Activated CD4-positive, alpha-beta memory T cell treated with anti-CD3 and anti-CD28 coated beads, Interleukin-2, amount 10 ng/mL, durations not matched to agents 7 days and 5 days (primary cell): ENCODE data around the gene KCNAB2. TPM values are rescaled to one million over a fixed set of nuclear protein-coding genes. Genes with fewer than 3 reads are reported as not detected.

Experiments used
- CTCF ChIA-PET: fragments of 350-600 bp; sonication (Branson Sonifier 250); formaldehyde crosslinking; loops from one replicate; lab custom pipeline; 2021; ENCODE audit warnings: antibody characterized with exemption, inconsistent platforms; lab: Charles Lee
- POLR2A ChIA-PET: fragments of 350-600 bp; sonication (Branson Sonifier 250); formaldehyde crosslinking; loops from one replicate; lab custom pipeline; 2021; ENCODE audit warnings: antibody characterized with exemption; lab: Charles Lee
- DNase-seq: peaks from one replicate; pipeline ENCODE4 v3.0.0-alpha.2; 2020
- H3K27ac Mint-ChIP-seq: one replicate; pipeline ENCODE4 v1.8.0; 2021; ENCODE audit warnings: mild to moderate bottlenecking, mixed read lengths
- H3K27me3 Mint-ChIP-seq: one replicate; pipeline ENCODE4 v1.8.0; 2021; ENCODE audit warnings: mixed read lengths
- H3K36me3 Mint-ChIP-seq: one replicate; pipeline ENCODE4 v1.8.0; 2021; ENCODE audit warnings: low read depth, mixed read lengths
- H3K4me1 Mint-ChIP-seq: one replicate; pipeline ENCODE4 v1.8.0; 2021; ENCODE audit warnings: mixed read lengths
- H3K4me3 Mint-ChIP-seq: one replicate; pipeline ENCODE4 v1.8.0; 2021; ENCODE audit warnings: mild to moderate bottlenecking, mixed read lengths
- H3K9me3 Mint-ChIP-seq: one replicate; pipeline ENCODE4 v1.8.0; 2021; ENCODE audit warnings: mixed read lengths
- total RNA-seq, 2 experiments: library from RNA; stranded (reverse); gene quantifications; one replicate each; pipeline ENCODE4 v1.2.3, GENCODE V29; 2021

The KCNAB2 gene
- total RNA-seq, 2 experiments from 2014 or later = 284 to 286 TPM

DNA sequence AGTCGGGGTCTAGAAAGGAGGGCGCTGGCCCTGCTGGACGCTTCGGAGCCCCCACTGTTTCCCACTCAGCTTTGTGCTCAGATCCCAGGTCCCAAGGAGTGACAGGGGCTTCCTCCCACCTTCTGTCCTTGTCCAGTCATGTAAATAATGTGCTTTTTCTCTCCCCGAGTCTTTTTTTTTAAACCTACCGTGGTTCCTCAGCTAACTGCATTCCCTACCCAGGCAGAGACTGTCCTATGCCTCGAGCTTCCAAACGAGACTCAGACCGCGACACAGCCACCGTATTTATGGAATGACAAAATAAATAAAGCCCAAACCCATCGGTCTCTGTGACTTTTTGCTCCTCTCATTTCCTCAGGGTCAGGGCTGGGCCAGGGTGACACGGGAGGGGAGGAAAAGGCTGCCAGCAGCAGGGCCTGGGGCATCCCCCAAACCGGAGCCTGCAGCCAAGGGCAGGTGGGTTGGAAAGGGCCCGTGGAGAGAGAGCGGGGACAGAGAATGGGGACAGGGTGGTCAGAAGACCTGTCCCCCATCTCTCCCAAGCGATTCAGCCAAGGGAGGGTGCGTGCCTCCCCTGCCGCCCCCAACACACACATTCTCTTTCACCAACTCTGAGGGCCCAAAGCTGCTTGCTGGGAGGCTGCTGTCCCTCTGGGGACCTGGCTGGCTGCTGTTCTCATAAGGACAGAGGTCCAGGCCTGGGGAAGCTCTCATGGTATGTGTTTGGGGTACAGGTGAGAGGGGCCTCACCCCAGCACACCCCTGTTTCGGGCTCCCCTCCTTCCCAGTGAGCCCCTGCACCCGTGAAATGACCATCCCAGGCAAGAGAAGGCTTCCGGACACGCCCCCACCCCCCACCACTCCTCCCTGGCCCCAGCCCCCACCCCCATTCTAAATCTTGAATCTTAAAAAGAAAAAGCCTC, 55.4 kb downstream of the KCNAB2 start:
- ChIA-PET POLR2A (interaction anchor here (1.3 to 1.4 kb wide), 2 partner anchors 10 to 12 kb away, joined by 3 to 4 read pairs; no protein-coding TSS in a partner anchor), CTCF (no interaction called here)
- Mint-ChIP-seq H3K4me1 (no peaks in the 10 kb centered on the region), H3K27me3 (no peaks in the 10 kb centered on the region), H3K4me3 (no peak overlapping the region), H3K36me3 (peaks cover 26% of the 10 kb centered on the region), H3K27ac (no peak overlapping the region), H3K9me3 (no peaks in the 10 kb centered on the region)
- DNase-seq = no peak

DNA sequence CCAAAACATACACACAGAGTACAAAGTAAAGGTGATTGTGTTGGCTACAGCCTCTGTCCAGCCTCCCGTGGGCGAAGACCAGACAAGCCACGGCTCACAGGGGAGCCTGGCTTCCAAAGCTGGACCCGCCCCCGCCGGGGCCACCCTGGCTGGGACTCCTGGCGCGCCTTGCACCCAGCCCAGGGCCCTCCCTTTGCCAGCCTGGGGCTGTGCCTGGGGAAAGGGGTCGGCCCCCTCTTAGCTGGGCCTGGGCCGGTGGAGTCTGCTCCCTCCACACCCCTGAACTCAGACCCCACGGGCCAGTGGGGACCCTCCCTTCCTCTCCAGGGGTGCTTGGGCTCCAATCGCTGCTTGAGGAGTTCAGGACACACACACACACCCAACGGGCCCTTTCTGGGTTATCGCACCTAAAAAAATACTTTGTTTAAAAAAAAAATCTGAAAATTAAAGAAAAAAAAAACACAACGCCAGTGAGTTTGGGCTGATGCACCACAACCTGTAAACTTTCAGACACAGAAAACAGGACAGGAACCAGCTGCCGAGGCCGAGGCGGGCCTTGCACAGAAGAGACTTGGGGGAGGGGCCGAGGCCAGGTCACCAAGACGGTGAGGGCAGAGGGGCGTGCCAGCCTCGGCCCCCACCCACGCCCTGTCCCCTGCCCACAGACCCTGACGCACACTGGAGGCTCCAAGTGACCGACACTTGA, 56.3 kb downstream of the KCNAB2 start:
- POLR2A ChIA-PET = interaction anchor here (1.4 kb wide), 1 partner anchor 12 kb away, joined by 3 read pairs; no protein-coding TSS in a partner anchor
- H3K36me3 Mint-ChIP-seq = peaks cover 21% of the 10 kb centered on the region
- no peaks in the 10 kb centered on the region for H3K9me3 Mint-ChIP-seq
- no peaks in the 10 kb centered on the region for H3K4me1 Mint-ChIP-seq
- no peak for DNase-seq
- CTCF ChIA-PET = no interaction called here
- no peaks in the 10 kb centered on the region for H3K27me3 Mint-ChIP-seq
- no peak overlapping the region for H3K4me3 Mint-ChIP-seq
- no peak overlapping the region for H3K27ac Mint-ChIP-seq

DNA sequence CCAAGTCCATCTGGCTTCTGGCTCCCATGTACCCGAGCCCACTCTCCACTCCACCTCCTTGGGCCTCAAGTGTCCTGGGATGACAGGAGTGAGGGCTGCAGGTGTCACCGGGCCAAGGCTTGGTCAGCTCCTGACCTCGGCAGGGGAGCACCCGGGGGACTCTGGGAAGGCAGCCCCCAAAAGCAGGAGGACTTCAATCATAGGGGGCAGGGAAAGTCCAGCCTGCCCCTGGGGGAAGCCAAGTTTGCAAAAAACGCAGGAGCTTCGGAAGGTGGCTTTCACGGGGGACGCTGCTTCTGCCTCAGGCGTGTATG, 56.8 kb downstream of the KCNAB2 start:
- H3K4me3 Mint-ChIP-seq = no peak overlapping the region
- H3K4me1 Mint-ChIP-seq = no peaks in the 10 kb centered on the region
- H3K27ac Mint-ChIP-seq = no peak overlapping the region
- CTCF ChIA-PET = no interaction called here
- H3K36me3 Mint-ChIP-seq = peaks cover 16% of the 10 kb centered on the region
- no peak for DNase-seq
- POLR2A ChIA-PET = no interaction called here
- H3K9me3 Mint-ChIP-seq = no peaks in the 10 kb centered on the region
- H3K27me3 Mint-ChIP-seq = no peaks in the 10 kb centered on the region

DNA sequence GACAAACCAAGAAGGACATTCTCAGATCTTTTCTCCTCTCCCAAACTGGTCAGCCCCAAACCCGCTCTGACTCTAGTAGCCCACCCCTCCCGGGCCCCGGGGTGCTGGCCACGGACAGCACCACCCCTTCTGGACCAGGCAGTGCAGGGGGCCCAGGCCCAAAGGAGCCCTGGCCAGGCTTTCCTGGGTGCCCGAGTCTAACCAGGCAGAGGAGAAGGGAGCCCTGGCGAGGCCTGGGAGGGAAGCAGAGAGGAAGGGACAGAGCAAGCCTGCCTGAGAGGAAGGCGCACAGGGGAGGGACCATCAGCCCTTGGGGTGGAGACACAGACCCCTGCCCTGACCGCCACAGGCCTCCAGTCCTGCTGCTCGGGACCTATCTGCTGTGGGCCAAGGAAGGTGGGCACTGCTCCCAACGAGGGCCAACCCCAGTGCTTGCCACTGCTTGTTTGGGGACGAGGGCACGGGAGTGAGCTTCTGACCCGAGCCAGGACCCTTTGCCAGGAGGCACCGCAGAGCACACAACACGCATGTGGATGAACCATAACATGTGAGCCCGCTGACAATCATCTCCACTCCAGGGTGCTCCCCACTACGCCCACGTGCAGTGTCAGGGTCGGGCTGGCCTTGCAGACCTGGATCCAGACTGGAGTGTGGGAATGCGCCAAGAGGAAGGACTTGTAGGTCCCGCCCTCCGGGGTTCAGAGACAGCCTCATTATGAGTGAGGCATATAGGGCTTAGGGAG, 57.6 kb downstream of the KCNAB2 start:
- no peak for DNase-seq
- Mint-ChIP-seq H3K27me3 (no peaks in the 10 kb centered on the region), H3K4me3 (no peak overlapping the region), H3K4me1 (no peaks in the 10 kb centered on the region), H3K36me3 (peaks cover 8% of the 10 kb centered on the region), H3K9me3 (no peaks in the 10 kb centered on the region), H3K27ac (no peak overlapping the region)
- CTCF ChIA-PET = no interaction called here
- POLR2A ChIA-PET = no interaction called here

DNA sequence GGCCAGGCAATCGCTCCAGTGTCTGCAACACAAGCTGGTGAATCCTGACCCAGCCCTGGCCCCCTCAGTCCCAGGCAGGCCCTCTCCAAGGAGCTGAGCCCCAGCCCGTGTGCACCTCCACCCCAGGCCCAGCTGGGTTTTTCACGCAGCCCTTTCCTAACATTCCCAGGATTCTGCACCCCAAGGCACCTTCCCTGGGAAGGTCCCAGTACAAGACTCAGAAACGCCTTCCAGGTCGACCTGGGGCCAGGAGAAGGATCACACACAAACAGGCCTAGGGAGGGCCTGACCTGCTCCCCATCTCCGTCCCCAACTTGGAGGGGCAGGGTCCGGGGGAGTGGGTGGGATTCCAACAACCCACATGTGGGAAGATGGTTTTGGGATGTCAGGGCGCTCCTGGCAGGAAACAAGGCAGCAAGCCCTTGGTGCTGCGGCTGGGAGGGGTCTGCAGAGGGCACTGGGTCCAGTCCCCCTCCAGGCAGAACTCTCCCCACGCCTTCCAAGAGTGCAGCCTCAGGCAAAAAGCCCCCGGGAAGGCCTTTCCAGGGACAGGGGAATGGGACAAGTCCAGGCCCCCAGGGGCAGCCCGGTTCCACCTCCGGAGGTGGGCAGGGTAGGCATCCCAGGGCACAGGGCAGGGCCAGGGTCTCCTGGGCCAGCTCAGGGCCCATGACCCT, 58.3 kb downstream of the KCNAB2 start:
- Mint-ChIP-seq H3K27ac (no peak overlapping the region), H3K27me3 (no peaks in the 10 kb centered on the region), H3K4me3 (no peak overlapping the region), H3K4me1 (no peaks in the 10 kb centered on the region), H3K36me3 (peaks cover 4% of the 10 kb centered on the region), H3K9me3 (no peaks in the 10 kb centered on the region)
- no peak for DNase-seq
- ChIA-PET POLR2A (no interaction called here), CTCF (no interaction called here)

DNA sequence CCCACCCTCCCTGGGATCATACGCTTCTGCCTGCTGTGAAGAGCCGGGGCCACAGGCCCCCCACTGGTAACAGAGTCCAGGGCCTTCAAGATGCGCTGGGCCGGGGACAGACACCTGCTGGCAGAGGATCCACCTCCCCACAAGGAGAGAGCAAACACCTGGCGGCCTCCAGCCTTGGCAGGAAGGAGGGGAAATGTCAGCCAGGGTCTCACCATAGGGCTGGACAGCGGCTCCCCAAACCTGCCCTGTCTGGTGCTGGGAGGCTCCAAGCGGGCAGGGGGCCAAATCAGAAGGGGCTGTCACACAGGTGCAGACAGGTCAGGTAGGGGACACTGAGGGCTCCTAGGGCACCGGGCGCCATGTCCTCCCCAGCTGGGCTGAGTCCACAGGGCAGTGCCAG, 58.9 kb downstream of the KCNAB2 start:
- Mint-ChIP-seq H3K9me3 (no peaks in the 10 kb centered on the region), H3K27ac (no peak overlapping the region), H3K27me3 (no peaks in the 10 kb centered on the region), H3K4me1 (no peaks in the 10 kb centered on the region), H3K36me3 (no peaks in the 10 kb centered on the region), H3K4me3 (no peak overlapping the region)
- ChIA-PET CTCF (no interaction called here), POLR2A (no interaction called here)
- no peak for DNase-seq

DNA sequence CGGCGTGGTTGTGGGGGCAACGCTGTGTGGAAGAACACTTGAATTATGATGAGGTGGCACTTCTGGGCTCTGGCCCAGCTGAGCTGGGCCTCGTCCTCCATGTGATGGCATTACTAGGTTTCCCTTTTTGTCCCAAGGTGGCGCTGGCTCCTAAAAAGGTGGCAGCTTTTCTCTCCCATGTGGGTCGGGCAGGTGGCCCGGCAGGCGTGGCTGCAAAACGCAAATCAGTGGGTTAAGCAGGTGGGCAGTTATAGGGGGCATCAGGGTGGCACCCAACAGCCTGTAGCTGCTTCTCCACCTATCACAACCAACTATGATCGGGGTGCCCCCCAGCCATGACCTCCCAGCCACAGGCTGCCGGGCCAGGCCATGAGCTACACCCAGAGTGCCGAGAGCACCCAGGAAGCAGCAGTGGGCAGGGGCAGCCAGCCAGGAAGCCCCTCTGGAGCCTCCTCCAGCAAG, 59.6 kb downstream of the KCNAB2 start:
- H3K27me3 Mint-ChIP-seq = no peaks in the 10 kb centered on the region
- no peak overlapping the region for H3K27ac Mint-ChIP-seq
- no peaks in the 10 kb centered on the region for H3K36me3 Mint-ChIP-seq
- H3K4me1 Mint-ChIP-seq = no peaks in the 10 kb centered on the region
- ChIA-PET CTCF (no interaction called here), POLR2A (no interaction called here)
- H3K4me3 Mint-ChIP-seq = no peak overlapping the region
- no peaks in the 10 kb centered on the region for H3K9me3 Mint-ChIP-seq
- DNase-seq = no peak

DNA sequence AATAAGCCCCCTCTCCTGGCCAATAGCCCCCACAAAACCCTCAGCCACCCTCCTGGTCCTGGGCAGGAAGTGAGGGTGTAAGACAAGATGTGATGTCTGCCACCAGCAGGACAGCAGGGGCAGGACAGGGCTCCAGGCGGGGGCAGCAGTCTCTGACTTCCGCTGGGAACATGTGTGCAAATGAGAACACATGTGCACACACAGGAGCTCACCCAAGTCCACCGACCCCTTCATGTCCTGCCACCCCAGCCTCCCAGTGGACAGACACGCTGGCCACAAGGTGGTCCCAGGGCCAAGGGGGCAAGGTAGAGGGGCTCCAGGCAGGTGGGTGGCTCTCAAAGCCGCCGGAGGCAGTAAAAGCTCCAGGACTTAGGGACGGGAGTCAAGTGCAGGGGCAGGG, 60.1 kb downstream of the KCNAB2 start:
- H3K4me1 Mint-ChIP-seq = no peaks in the 10 kb centered on the region
- ChIA-PET CTCF (no interaction called here), POLR2A (no interaction called here)
- no peak overlapping the region for H3K27ac Mint-ChIP-seq
- no peak overlapping the region for H3K4me3 Mint-ChIP-seq
- no peaks in the 10 kb centered on the region for H3K36me3 Mint-ChIP-seq
- no peaks in the 10 kb centered on the region for H3K27me3 Mint-ChIP-seq
- no peaks in the 10 kb centered on the region for H3K9me3 Mint-ChIP-seq
- no peak for DNase-seq

DNA sequence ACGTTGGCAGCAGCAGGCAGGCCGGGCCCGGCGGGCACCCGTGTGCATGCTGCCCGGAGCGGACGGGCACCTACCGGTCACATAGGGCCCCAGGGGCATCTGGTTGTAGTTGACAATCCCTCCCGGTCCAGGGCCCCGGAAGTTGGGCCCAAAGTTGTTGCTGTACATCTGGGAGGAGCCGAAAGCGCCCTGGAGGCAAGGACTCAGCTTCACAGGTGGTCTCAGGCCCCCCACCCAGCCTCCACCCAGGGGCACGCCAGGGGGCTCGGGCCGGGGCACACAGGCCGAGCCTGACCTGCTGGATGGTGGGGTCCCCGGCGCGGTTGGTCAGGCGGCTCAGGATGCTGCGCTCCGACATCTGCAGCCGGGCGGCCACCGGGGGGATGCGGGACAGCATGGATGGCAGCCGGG, 60.6 kb downstream of the KCNAB2 start:
- POLR2A ChIA-PET = no interaction called here
- DNase-seq = no peak
- Mint-ChIP-seq H3K27ac (no peak overlapping the region), H3K36me3 (no peaks in the 10 kb centered on the region), H3K9me3 (no peaks in the 10 kb centered on the region), H3K27me3 (no peaks in the 10 kb centered on the region), H3K4me3 (no peak overlapping the region), H3K4me1 (no peaks in the 10 kb centered on the region)
- CTCF ChIA-PET = no interaction called here

DNA sequence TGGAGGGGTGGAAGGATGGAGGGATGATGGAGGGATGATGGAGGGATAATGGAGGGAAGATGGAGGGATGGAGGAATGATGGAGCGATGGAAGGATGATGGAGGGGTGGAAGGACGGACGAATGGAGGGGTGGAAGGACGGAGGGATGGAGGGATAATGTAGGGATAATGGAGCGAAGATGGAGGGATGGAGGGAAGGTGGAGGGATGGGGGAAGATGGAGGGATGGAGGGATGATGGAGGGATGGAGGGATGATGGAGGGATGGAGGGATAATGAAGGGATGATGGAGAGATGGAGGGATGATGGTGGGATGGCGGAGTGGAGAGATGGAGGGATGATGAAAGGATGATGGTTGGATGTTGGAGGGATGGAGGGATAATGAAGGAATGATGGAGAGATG, 61.3 kb downstream of the KCNAB2 start:
- no peaks in the 10 kb centered on the region for H3K36me3 Mint-ChIP-seq
- no peak overlapping the region for H3K27ac Mint-ChIP-seq
- DNase-seq = no peak
- no peaks in the 10 kb centered on the region for H3K9me3 Mint-ChIP-seq
- POLR2A ChIA-PET = no interaction called here
- no peaks in the 10 kb centered on the region for H3K4me1 Mint-ChIP-seq
- no peaks in the 10 kb centered on the region for H3K27me3 Mint-ChIP-seq
- no peak overlapping the region for H3K4me3 Mint-ChIP-seq
- CTCF ChIA-PET = no interaction called here

DNA sequence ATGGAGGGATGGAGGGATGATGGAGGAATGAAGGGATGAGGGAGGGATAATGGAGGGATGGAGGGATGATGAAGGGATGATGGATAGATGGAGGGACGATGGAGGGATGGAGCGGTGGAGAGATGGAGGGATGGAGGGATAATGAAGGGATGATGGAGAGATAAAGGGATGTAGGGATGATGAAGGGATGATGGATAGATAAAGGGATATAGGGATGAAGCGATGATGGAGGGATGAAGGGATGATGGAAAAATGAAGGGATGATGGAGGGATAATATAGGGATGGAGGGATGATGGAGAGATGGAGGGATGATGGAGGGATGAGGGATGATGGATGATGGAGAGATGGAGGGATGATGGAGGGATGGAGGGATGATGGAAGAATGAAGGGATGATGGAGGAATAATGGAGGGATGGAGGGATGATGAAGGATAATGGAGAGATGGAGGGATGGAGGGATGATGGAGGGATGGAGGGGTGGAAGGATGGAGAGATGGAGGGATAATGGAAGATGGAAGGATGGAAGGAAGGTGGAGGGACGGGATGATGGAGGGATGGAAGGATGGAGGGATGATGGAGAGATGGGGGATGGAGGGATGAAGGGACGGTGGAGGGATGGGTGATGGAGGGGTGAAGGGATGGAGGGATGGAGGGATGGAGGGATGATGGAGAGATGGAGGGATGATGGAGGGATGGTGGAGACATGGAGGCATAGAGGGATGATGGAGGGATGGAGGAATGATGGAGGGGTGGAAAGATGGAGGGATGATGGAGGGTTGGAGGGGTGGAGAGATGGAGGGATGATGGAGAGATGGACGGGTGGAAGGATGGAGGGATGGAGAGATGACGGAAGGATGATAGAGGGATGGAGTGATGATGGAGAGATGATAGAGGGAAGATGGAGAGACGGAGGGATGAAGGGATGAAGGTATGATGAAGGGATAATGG, 62.0 kb downstream of the KCNAB2 start:
- ChIA-PET POLR2A (no interaction called here), CTCF (no interaction called here)
- Mint-ChIP-seq H3K4me1 (no peaks in the 10 kb centered on the region), H3K36me3 (no peaks in the 10 kb centered on the region), H3K9me3 (no peaks in the 10 kb centered on the region), H3K4me3 (no peak overlapping the region), H3K27me3 (no peaks in the 10 kb centered on the region), H3K27ac (no peak overlapping the region)
- no peak for DNase-seq

DNA sequence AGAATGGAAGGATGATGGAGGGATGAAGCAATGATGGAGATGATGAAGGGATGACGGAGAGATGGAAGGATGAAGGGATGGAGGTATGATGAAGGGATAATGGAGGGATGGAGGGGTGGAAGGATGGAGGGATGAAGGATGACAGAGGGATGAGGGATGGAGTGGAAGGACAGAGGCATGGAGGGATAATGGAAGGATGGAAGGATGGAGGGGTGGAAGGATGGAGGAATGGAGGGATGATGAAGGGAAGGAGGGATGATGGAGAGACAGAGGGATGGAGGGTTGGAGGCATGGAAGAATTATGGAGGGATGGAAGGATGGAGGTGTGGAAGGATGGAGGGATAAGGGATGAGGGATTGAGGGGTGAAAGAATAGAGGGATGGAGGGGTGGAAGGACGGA, 62.8 kb downstream of the KCNAB2 start:
- ChIA-PET CTCF (interaction anchor here (1.0 to 1.4 kb wide), 2 partner anchors 77 to 136 kb away, joined by 4 to 7 read pairs; partner anchors contain the start of gene HES3), POLR2A (no interaction called here)
- H3K4me1 Mint-ChIP-seq = no peaks in the 10 kb centered on the region
- no peaks in the 10 kb centered on the region for H3K36me3 Mint-ChIP-seq
- H3K4me3 Mint-ChIP-seq = no peak overlapping the region
- H3K9me3 Mint-ChIP-seq = no peaks in the 10 kb centered on the region
- no peak for DNase-seq
- no peaks in the 10 kb centered on the region for H3K27me3 Mint-ChIP-seq
- H3K27ac Mint-ChIP-seq = no peak overlapping the region
